Activated CD8-positive, alpha-beta memory T cell treated with anti-CD3 and anti-CD28 coated beads, Interleukin-2, amount 50 U/mL, for 24 hours (primary cell): ENCODE results near the gene HGFAC.

Source experiments
- DNase-seq: peaks from one replicate; pipeline ENCODE4 v3.0.0-alpha.2; 2020; ENCODE audit errors: extremely low read depth

HGFAC gene

DNA sequence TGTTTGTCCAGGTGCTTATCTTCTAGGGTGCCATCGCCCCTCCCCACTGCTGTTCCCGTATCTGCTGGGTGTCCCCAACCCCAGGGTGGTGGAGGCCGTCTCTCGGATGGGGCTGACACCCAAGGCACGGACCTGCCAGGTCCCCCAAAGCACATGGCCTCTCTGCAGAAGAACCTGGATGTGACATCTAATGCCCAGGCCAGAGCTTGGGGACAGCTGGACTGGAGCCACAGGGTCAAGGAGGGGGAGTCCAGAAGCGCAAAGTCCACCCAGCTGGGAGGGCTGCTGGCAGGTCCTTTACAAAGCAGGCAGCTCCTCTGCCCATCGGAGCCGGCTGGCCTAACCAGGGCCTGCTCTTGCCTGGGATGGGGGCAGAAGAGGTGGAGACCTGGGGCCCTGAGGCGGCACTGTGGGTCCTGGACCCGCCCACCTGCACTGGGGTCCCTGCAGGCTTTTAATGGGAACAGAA, 20.6 kb downstream of the HGFAC start:
- DNase-seq, result no peak

DNA sequence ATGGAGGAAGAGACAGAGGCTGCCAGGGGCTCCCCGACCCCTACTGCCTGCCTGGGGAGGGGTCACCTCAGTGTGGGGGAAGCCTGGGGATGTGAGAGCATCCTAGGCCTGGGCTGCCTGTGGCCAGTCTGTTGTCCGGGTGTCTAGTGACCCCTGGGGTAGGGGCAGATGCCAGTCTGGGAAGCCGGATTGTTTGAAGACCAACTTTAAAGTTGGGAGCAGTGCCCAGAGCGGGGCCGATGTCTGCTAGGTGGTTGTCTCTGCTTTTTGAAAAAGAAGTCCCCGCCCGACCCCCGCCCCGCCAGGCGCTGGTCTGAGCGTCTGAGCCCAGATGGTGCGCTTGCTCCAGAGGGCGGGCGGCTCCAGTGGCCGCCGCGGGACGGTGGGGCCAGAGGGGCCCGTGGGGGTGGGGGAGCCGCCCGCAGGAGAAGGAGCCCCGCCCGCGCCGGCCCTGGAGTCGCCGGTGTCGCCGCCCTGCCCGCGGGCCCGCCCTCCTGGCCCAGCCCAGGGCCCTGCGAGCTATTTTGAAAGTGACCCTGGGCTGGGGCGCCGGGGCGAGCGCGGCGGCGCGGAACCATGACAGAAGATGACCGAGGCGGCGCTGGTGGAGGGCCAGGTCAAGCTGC, 21.1 kb downstream of the HGFAC start, which contains the start of gene DOK7:
Gene DOK7 (plus strand): TSS at position 517 of the 626 bp plus-strand sequence. CDS start 70 bp downstream, at position 587.
- DNase-seq, result no peak

DNA sequence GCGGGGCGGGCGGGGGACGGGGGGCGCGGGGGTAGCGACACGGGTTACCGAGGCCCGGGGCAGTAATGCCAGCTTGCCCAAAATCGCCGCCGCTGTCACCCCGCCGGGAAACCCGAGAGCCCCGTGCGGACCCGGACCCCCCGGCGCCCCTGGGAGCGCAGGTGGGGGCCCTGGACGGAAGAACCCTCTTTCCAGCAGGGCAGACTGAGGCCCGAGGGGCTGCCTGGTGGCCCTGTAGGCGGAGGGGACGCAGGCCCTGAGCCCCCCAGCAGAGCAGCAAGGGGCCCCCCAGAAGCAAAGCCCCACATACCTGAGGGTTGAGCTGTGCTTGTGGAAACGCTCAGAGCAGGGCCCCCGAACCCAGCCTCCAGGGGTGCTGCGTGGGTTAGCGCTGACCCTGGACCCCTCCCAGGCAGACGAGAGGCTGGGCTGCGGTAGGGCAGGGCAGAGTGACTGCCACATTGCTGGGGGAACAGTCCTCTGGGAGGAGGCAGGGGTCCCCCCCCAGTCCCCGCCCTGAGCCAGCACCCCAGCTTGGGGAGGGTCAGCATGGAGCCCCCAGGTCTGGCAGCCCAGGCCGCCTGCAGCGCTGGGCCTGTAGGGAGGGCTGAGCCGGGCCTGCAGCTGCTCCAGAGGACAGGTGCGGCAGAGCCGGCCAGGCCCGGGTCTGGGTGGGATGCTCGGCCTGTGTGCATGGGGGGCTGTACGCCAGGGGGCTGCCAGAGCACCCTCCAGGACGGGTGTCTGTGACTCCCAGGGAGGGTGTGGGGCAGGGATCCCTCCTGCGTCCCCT, 22.0 kb downstream of the HGFAC start:
- no peak for DNase-seq

DNA sequence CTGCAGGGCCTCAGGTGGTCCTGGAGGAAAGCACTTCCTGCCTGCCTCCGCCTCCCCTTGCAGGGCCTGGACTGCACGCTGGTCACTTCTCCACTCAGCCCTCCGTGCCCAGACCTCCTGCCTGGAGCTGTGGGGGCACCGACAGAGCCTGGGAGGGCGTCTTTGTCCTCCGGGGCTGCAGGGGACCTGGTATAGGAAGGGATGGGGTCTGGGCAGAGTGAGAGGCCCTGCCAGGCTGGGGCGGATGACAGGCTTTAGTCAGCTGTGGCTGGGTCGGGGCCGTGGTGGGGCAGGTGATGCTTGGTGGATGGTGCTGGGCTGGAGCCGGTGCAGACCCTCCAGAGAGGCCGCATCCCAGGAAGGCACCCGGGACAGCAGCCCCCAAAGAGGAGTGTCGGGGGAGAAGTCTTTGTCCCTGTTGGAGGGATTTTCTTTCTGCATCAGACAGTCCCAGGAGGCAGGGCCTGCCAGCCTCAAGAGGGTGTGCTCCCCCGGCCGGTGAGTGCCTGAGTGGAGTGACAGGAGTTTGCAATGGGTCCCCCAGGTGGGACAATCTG, 22.7 kb downstream of the HGFAC start:
- DNase-seq, result no peak

DNA sequence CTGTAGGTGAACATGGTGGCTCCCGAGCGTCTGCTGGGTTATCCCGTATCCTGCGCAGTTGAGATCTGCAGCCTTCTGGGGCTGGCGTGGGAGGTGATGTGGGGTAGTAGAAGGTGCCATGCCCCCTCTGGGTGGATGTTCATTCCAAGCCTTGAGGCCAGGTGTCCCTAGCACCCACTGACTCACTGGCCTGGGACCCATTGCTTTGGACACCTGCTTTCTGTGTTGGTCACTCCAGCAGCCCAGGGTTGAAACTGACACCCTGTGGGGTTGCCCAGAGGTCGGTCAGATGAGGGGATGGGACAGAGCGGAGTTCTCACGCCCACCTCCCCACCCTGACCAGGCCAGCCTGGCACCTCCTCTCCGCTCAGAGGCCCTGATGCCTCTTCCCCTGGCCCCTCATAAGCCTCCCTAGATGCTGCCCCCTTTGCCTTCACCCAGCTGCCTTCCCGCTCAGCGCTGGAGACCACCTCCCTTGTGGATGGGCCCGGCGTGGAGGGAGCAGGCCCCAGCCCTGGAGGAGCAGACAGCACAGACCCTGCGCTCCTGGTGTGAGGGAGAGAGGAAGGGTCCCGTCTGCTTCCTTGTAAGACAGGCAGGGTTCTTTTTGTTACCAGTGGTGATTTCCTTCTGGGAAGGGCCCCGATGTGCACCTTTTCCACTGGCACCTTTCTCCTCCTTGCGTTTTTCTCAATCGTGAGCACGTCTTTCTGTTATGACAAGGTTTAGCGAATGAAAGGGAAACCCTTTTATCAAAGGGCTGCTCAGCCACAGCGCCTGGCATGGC, 23.3 kb downstream of the HGFAC start:
- no peak for DNase-seq

DNA sequence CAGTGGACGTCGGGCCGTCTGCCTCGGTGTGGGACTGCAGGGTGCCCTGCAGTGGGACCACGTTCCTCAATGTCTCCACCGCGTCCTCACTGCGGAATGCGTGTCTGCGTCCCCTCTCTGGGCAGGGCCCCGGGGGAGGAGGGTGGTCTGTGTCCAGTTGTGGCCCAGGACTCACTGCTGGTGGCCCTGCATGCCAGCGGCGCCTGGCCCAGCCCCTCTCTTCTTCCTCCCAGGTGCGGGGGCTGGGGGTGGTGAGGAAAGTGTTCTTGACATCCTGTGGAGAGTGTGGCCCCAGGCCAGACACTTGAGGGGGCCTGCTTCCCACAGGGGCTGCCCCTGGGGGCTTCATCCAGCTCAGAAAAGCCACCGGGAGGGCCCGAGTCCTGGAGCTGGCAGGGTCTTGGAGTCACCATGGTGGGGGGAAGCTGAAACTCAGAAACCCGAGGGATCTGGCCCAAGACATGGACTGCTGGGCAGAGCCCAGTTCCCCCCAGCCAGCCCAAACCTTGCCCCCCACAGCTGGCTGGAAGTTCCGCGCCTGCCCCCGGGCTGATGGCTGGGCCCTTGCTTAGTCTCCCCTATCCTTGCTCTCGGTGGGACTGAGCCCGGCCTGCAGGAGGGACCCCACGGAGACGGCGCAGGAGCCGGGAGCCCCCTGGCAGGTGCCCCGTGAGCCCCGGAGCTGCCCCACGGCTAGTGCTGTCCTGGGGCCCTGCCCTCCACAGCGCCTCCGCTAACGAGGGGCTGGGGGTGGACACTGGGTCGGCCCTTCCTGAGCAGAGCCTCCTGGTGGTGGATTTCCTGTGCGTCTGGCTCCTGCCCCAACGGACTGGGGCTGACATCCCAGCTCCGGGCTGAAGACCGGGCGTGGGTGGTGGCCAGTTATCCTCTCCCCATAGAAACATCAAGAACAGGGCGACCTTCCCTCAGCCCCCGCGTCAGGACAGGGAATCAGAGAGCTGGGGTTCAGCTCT, 24.2 kb downstream of the HGFAC start:
- no peak for DNase-seq

DNA sequence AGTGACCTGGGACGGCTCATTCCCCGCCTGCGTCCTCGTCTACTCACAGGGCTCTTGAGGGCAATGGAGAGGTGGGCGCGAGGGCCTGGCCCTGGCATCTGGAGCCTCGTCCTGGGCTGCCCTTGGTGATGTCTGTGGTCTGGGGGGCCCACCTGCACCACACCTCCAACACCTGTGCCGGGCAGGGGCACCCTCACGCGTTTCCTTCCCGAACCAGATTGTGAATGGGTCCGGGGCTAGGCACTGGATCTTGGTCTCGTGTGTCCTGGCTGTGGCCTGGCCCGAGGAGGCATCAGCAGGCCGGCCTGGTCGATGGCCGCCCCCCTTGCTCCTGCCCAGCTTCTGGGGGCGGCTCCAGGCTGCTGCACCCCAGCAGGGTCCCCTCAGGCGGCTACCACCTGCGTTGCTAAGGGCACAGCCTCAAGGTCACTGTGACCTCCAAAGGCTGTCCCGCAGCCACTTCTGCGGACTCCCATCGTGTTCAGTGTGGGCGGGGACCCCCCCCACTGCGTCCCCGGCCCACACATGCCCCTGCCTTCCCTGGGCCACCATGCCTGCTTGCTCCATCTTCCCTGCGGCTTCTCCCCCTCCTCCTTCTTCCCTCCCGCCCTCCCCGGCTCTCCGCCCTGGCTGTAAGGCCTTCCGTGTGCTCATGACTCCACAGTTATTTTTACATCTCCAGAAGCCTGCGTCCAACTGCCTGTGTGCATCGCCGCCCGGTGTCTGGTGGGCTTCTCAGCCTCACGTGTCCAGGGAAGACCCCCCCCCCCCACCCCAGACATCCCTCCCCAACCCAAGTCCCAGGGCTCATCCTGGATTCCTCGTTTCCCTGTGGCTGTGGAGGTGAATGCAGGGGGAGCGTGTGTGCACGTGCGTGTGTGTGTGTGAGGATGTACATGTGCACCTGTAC, 25.2 kb downstream of the HGFAC start:
- no peak for DNase-seq

DNA sequence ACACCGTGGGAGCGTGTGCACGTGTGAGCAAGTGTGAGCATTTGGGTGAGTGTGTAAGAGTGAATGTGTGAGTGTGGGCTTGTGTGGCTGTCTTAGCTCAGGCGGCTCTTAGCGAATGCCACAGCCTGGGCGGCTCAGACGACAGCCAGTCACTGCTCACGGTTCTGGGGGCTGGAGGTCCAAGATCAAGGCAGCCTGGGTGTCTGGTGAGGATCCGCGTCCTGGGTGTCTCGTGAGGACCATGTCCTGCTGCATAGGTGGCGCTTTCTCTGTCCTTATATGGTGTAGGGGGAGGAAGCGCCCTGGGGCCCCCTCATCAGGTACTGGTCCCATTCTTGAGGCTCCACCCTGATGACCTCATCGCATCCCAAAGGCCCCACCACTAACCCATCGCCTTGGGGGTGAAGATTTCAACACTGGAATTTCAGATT, 25.8 kb downstream of the HGFAC start:
- DNase-seq, result no peak

DNA sequence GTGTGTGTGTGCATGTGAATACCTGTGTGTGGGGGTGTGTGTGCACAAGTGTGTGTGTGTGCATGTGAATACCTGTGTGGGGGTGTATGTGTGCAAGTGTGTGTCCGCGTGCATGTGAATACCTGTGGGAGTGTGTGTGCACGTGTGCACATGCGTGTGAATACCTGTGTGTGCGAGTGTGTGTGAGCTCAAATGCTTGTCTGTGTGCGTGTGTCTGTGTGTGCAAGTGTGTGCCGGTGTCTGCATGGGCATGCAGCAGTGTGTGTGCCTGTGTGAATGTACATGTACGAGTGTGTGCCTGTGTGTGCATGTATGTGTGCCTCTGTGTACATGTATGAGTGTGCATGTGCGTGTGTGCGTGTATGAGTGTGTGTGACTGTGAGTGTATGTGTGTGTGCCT, 26.4 kb downstream of the HGFAC start:
- DNase-seq, result no peak

DNA sequence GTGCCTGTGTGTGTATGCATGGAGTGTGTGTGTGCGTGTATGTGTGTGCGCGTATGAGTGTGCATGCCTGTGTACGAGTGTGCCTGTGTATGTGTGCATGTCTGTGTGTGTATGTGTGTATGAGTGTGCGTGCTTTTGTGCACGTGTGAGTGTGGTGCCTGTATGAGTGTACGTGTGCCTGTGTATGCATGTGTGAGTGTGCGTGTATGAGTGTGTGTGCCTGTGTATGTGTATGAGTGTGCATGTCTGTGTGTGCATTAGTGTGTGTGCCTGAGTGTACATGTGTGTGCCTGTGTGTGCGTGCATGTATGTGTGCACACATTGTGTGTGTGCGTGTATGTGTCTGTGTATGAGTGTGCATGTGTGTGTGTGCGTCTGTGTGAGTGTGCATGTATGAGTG, 27.0 kb downstream of the HGFAC start:
- no peak for DNase-seq

DNA sequence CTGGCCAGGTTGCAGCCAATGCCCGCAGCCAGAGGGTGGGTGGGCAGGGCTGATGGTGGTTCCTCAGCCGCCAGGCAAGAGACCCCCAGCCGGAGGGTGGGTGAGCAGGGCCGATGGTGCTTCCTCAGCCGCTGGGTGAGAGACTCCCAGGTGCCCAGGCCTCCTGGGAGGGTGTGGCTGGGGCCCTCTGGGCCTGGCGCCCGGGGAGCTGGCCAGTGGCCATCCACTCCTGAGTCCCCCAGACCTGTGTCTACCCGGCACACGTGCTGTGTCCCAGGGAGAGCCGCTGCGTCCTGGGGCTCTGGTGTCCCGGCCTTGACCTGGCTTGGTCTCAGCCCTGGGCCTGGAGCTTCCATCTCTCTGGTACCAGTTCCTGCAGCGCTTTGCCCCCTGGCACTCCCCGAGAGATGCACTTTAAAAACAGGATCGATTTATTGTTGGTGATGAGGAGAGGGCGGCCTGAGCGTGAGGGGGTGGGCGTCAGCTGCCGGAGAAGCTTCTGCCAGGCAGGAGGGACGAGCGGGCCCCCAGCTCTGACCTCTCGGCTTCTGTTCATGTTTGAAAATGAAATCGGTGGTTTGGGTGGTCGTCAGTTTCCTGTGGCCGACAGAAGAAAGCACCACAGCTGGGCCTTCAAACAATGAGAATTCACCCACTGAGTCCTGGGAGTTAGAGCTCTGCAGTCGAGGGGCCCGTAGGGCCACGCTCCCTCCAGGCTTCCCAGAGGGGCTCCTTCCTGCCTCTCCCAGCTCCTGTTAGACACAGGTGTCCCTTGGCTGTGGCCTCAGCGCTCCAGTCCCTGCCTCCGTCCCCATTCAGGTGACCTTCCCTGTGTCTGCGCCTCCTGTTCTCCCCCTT, 27.8 kb downstream of the HGFAC start:
- DNase-seq, result no peak

DNA sequence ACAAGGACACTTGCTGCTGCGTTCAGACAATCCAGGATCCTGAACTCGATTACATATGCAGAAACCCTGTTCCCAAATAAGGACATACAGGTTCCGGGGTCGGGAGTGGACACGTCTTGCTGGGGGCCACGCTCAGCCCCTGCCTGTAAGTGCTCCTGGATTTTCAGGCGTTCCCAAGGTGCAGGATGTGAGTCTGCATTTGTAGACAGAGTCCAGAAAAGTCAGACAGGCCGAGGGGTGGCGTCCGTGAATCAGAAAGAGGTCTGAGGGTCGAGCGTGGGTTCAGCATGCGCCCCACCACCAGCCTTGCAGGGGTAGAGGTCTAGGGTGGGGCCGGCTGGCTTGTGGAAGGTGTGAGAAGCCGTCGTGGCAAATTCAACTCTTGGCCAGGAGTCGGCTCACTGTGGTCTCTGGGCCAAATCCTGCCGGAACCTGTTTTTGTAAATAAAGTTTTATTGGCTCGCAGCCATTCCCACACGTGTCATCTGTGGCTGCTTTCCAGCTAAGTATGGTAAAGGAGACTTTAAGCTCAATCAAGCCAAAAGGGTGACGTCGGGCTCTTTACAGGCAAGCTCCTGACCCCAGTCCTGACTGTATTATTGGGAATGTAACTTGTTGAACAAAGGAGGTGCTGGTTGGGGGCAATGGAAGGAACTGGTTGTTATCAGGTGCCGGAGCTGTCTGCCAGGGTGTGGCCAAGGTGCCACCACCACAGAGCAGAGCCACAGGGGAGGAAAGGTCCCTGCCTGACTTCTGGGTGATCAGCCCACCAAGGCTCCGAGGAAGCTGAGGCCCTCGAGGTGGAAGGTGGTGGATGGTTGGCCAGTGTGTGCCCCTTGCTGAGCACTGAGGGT, 28.7 kb downstream of the HGFAC start:
- no peak for DNase-seq

DNA sequence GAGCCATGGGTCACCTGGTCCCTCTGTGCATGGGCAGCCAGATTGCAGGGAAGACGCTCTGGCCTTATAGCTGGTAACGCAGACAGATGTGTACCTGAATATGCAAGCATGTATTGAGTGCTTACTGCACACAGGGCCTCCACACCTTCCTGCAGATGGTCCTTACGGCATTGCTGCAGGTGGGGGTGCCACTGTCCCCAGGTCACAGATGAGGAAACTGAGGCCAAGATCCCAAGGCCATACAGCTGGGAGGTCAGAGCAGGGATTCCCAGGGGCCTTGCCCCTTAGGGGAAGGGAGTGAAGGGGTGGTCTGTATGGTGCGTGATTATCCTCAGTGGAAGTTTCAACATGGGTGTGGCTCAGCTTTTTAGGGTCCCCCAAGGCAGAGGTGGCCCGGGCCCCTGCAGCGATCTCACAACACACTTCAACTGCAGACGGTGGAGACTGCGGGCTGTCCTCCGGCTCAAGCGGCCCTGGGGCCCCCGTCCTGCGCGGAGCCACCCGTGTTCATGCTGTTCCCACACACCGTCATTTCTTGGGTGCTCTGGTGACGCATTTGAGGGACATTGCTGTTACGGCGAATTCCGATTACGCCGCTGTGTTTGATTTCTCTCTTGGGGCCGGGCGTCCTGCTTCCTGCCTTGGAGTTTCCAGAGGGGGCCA, 29.5 kb downstream of the HGFAC start:
- DNase-seq, result no peak

DNA sequence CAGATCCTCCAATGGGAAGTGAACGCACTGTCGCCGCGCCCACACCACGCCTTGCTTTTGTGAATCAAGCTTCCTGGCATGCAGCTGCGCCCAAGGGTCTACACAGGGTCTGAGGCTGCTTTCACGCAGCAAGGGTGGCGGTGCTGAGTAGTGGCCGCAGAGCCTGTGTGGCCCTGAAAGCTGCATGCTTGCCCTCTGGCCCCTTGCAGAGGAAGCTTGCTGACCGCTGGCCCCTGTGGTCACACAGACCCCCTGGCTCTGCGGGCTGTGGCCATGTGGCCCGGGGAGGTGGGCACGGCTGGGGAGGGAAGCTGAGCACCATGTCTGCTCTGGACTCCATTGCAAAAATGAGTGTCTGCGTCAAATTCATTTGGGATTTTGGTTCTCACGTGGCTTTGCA, 30.1 kb downstream of the HGFAC start:
- no peak for DNase-seq

DNA sequence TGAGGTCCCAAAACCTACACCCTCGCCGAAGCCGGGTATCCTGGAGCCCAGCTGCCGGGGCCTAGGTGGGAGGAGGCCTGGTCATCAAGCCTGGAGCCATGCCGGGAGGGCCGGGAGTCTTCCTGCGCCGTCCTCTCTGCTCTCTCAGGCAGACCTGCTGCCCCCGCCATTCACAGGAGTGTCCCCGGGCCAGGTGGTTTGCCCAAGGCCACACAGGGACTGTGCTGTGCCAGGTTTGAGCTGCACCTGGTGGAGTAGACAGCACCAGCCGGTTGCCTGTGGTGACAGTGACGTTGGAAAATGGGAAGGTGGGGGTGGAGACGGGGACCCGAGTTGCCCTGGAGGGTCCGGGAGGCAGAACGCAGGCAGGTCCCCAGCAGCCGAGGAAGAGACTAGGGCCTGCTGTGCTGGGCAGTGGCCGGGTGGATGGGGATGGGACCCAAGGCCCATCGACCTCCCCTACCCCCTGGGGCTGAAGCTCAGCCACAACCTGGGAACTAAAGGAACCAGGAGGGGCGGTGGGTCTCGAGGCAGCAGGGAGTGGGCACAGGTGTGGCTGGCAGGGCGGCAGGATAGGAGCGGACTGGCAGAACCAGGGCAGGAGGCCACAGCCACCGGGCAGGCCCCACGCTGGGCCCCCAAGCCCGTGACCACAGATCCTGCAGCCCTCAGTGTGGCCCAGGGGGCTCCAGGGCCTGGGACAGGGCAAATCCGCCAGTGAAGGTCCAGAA, 30.8 kb downstream of the HGFAC start:
- no peak for DNase-seq

DNA sequence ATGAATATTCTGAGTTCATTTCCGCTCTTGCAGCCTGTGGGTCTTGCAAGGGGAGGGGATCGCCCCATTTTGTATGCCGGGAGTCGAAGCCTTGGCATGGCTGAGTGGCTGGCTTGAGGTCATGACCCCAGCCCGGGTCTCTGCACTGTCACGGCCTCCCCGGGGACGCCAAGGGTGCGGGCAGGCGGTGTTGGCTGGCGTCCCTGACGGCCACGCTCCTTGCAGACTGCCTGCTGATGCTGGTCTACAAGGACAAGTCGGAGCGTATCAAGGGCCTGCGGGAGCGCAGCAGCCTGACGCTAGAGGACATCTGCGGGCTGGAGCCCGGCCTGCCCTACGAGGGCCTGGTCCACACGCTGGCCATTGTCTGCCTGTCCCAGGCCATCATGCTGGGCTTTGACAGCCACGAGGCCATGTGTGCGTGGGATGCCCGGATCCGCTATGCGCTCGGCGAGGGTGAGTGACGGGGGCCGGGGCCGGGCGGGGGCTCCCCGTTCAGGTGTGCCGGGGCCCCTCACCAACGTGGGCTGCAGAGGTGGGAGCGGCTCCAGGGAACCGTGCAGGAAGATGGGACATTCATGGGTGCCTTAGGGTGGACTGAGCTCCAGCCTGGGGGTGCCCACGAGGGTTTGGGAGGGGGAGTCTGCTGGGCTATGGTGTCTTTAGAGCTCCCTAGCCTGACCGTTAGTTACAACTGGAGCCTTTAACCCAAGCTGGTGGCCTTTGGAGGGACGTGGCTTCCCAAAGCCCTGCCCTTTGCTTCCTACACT, 31.6 kb downstream of the HGFAC start:
- DNase-seq, result no peak
